HPDE6-E6E7 (cell line): ENCODE data around the gene SOWAHD.
"Not testable (repeated sequence)": the region's sequence is repeated elsewhere in the genome, so short reads cannot be mapped to it uniquely, and the experiment has no call there.

Experiments used
- DNase-seq: peaks from one replicate; pipeline ENCODE4 v3.0.0; 2011; ENCODE audit warnings: missing footprints; ENCODE audit errors: extremely low spot score

SOWAHD gene

DNA sequence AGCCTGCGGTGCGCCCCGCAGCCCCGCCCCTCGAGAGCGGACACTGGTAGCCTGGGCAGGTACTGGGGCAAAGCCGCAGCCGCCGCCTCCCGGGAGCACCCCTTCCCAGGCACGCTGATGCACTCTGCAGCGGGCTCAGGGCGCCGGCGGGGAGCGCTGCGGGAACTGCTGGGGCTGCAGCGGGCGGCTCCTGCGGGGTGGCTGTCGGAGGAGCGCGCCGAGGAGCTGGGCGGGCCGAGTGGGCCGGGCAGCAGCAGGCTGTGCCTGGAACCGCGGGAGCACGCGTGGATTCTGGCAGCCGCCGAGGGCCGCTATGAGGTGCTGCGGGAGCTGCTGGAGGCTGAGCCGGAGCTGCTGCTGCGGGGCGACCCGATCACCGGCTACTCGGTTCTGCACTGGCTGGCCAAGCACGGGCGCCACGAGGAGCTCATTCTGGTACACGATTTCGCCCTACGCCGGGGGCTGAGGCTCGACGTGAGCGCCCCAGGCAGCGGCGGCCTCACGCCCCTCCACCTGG, 401 bp downstream of the SOWAHD start:
- DNase-seq = no peak

DNA sequence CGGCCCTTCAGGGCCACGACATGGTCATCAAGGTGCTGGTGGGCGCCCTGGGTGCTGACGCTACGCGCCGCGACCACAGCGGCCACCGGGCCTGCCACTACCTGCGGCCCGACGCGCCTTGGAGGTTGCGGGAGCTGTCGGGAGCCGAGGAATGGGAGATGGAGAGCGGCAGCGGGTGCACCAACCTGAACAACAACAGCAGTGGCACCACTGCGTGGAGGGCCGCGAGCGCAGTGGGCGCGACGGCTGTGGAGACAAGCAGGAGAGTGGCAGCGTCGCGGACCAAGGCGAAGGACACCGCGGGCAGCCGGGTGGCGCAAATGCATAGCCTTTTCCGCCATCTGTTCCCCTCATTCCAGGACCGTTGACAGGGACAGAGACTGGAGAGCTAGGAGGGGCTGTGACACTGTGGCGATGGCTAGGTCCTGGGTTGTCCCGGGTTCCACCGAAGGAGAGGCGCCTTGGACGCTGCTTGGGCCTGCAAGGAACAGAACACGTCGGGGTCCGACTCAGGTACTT, 919 bp downstream of the SOWAHD start:
- no peak for DNase-seq

DNA sequence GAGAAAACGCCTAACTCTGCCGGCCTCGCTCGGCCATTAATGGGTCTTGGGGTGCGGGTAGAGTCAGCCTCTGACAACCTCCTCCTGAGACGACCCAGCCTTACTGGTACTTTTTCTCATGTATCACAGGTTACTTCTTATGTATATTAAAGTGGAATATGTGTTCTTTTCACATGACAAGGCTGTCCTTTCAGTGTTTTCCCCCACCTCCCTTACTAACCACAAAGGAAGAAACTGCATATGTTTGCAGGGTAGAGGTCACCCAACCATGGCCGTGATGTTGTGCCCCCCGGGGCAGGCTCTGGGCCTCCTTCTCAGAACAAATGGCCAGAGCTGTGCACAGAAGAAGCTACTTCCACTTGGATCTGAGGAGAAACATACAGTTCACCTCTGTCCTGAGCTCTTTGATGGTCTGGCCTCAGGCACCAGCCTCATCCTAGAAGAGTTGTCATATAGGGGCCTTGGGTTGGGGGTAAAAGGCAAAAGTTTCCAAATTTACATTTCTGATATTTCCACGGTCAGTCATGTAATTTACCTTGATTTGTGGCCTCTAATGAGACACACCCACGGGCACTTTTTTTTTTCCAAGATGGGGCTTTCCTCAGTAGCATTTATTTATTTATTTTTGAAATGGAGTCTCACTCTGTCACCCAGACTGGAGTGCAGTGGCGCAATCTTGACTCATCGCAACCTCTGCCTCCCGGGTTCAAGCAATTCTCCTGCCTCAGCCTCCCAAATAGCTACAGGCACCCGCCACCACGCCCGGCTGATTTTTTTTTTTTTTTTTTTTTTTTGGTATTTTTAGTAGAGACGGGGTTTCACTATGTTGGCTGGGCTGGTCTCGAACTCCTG, 1.9 kb downstream of the SOWAHD start:
- DNase-seq = no peak

- DNase-seq = no peak
Observed at GRCh38 chrX:119762718-119763117, 4.3 kb downstream of the SOWAHD start.

GRCh38 chrX:119763181-119763580, 4.8 kb downstream of the SOWAHD start:
- DNase-seq = no peak

DNA sequence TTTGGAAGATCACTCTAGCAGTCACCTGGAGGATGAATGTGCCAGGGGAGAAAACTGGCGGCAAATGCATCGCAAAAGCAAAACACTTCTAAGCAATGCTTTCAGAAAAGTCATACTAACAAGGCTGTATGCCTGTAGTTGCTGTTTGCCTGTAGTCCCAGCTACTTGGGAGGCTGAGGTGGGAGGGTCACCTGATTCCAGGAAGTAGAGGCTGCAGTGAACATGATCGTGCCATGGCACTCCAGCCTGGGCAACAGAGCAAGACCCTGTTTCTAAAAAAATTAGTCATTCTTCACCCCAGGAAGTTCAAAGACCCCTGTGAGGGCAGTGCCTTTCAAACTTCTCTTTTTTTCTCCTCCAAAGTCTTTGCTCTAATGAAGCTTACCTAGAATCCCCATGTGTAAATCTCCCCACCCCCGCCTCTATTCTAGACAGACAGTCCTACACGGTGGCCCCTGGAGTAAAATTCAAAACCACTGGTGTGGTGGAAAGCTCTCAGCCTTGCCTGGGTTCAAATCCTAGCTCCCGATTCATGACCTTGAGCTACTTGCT, 5.5 kb downstream of the SOWAHD start:
- DNase-seq = no peak

- DNase-seq = not testable (repeated sequence)
Observed at GRCh38 chrX:119768436-119768835, 10.0 kb downstream of the SOWAHD start.

- not testable (repeated sequence) for DNase-seq
Observed at GRCh38 chrX:119769388-119769787, 11.0 kb downstream of the SOWAHD start.

GRCh38 chrX:119775517-119776238, 17.3 kb downstream of the SOWAHD start:
- DNase-seq = no peak

- no peak for DNase-seq
Observed at GRCh38 chrX:119778829-119779228, 20.4 kb downstream of the SOWAHD start.

DNA sequence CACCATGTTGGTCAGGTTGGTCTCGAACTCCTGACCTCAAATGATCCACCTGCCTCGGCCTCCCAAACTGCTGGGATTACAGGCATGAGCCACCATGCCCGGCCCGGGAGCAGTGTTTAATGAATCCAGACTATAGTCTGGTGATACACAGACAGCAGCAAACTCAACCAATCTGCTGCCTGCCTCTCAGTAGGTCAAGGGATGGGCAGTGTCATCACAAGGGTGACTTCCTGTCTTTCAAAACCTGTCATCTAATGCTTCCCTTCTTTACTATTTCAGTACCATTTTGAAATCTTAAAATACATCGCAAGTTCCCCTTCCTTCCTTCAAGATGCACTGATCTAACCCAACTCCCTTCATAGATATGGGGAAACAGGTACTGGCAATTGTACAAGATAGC, 24.6 kb downstream of the SOWAHD start:
- no peak for DNase-seq

- no peak for DNase-seq
Observed at GRCh38 chrX:119784747-119785446, 26.5 kb downstream of the SOWAHD start.

- no peak for DNase-seq
Observed at GRCh38 chrX:119790977-119791436, 32.6 kb downstream of the SOWAHD start.

DNA sequence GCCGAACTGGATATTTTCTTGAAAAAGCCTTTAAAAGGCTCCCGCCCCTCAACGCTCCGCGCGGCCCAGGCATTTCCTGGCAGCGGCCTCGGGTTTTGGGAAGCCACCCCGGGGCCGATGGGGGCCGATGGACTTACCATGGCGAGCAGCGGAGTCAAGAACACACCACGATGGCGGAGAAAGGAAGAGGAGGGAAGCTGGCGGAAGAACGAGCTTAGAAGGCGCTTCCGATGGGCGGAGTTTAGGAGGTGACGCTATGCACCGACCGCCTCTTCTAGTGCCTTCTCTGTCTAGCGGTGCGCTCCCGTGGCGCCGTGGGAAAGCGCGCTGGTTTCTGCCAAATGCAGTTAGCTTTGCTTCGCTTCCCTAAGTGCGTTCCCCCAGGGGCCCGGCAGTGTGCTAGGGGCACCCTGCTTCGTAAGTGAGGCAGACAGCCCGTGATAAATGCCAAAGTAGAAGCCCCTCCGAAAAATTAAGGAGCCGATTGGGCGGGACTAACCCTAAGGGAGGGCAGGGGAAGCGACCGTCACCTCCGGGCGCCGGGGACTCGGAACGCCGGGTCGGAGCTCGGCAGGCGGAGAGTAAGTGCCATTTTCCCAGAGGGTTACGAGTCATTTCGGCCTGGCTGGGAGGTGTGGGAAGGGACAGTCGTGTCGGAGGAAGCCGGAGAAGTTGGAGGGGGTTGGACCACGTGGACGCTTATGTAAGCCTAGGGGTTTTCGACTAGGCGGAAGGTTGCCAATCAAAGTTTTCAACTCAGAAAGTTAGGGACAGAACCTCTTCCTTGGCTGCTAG, 33.2 kb downstream of the SOWAHD start, which contains the start of gene RPL39:
TSS of gene RPL39 (minus strand) at position 194 of the 795 bp plus-strand sequence. CDS start at position 140, 54 bp downstream.
- peak; percentile 53 for DNase-seq

DNA sequence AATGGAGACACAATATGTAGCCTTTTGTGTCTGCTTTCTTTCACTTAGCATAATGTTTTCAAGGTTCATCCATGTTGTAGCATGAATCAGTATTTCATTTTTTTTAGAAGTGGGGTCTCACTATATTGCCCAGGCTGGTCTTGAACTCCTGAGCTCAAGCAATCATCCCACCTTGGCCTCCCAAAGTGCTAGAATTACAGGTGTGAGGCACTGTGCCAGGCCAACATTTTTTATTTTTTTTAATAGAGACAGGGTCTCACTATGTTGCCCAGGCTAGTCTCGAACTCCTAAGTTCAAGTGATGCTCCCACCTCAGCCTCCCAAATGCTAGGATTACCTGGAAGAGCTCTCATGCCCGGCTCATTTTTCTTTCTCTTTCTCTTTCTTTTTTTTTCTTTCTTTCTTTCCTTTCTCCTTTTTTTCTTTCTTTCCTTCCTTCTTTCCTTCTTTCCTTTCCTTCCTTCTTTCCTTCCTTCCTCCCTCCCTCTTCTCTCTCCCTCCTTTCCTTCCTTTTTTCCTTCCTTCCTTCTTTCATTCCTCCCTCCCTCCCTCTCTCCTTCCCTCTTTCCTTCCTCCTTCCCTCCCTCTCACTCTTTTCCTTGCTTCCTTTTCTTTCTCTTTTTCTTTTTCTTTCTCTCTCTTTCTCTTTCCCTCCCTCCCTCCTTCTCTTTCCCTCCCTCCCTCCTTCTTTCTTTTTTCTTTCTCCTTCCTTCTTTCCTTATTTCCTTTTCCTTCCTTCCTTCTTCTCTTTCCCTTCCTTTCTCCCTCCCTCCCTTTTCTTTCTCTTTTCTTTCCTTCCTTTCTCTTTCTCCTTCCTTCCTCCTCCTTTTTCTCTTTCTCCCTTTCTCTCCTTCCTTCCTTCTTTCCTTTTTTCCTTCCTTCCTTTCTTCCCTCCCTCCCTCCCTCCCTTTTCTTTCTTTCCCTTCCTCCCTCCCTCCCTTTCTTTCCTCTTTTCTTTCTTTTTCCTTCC, 43.1 kb downstream of the SOWAHD start:
- DNase-seq = no peak

GRCh38 chrX:119802546-119802945, 44.2 kb downstream of the SOWAHD start:
- no peak for DNase-seq

DNA sequence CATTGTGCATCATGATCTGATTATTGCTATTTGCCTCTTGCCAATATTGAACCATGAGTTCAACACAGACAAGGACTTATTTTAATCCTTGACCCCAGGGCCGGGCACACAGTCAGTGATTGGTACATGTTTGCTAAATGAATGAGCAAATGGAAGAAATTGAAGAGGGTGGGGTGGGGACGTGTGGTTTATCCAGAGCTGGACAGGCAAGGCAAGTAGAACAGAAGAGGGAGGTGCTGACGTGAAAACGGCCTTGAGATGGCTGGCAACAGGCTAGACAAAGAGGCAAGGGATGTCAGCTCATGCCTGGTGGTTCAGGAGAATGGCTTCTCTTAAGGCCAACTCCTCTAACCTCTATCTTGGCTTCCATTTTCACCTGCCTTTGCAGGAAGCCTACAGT, 50.1 kb downstream of the SOWAHD start:
- not testable (repeated sequence) for DNase-seq

DNA sequence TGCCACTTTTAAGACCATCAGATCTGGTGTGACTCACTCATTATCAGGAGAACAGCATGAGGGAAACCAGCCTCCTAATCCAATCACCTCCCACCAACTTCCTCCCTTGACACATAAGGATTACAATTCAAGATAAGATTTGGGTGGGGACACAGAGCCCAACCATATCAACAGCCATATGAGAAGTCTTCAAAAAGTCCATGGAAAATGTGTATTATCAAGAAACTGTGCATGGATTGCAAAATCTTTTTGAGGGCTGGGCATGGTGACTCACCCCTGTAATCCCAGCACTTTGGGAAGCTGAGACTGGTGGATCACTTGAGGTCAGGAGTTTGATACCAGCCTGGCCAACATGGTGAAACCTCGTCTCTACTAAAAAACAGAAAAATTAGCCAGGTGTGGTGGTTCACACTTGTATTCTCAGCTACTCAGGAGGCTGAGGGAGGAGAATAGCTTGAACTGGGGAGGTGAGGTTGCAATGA, 50.8 kb downstream of the SOWAHD start:
- DNase-seq = no peak
